ENCODE measurements around the gene ZC3H11A.
"Not testable (repeated sequence)": the region's sequence is repeated elsewhere in the genome, so short reads cannot be mapped to it uniquely, and the experiment has no call there.

ZC3H11A gene

DNA sequence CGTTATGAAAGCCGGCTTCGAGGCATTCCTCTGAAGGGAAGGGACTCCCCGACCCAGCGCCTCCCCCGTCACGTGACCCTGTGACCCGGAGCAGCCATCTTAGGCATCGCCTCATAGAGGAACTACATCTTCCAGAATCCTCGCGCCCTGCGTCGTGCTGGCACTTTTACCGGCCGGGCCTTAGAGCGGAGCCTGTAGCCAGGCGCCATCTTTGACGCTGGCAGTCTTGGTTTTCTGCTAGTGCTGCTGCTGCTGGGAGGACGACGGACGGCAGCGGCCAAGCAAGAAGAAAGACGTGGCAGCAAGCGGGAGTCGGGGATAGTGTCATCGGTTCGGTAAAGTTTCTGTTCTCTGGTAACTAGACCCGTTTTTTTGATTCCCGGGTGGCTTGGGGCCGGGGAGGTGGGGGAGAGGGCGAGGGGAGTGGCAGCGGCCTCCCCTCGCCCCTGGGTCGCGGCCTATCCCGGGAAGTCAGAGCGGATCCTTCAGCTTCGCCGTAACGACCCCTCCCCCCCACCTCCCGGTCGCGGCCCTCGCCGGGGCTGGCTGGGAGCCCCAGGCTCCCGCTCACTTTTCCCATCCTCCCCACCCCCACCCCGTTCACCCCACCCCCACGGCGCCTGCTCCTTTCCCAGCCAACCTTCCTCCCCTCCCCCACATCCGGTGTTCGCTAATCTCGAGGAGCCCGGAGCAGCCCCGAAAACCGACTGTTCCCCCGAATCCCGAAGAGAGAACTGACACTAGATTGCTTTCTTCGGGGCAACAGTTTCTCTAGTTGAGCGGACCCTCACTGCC is at the start of gene ZC3H11A, which contains the start of gene ZBED6:
TSS of gene ZC3H11A (plus strand) at position 183 of the 795 bp plus-strand sequence. CDS start 21,448 bp downstream, outside the sequence.
TSS of gene ZBED6 (plus strand) at position 183 of the 795 bp plus-strand sequence. CDS start 1,900 bp downstream, outside the sequence.
- peak; percentile 96 to 97 for DNase-seq (ENCODE audit: extremely low read depth in 1 of 2, low read depth in 1 of 2)

DNA sequence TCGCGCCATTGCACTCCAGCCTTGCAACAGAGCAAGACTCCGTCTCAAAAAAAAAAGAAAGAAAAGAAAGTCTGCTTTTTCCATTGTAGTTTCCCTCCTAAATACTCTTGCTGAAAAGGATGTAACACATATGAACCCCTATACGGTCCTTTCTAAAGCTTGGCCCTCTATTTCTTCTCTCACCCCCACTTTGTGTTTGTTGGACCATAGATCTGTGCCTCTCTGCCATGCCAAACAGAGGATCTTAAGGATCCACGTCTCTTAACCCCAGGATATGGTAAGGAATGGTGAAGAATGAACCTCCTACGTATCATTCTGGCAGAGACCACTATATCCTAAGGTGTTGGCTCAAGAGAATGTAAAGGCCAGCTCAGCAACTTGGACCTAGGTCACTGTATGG is 49.1 kb upstream of the ZC3H11A start:
- no peak for DNase-seq (ENCODE audit: extremely low read depth in 1 of 2, low read depth in 1 of 2)

DNA sequence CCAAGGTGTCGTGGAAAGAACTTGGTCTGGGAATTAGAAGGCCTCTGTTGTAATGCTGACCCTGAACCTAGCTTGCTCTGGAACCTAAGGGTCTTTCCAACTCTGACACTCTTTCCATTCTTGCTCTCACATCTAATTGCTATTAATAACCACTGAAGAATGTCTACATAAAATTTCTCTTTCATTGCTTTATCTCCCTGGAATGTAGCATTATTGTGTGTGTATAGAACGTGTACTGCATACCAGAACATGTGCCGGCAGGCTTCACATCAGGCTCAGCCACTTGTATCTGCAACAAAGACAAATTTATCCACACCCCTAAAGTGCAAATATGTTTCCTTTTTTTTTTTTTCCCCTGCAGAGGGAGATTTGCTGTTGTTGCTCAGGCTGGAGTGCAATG is 44.4 kb upstream of the ZC3H11A start:
- DNase-seq (ENCODE audit: extremely low read depth in 1 of 2, low read depth in 1 of 2) = no peak

DNA sequence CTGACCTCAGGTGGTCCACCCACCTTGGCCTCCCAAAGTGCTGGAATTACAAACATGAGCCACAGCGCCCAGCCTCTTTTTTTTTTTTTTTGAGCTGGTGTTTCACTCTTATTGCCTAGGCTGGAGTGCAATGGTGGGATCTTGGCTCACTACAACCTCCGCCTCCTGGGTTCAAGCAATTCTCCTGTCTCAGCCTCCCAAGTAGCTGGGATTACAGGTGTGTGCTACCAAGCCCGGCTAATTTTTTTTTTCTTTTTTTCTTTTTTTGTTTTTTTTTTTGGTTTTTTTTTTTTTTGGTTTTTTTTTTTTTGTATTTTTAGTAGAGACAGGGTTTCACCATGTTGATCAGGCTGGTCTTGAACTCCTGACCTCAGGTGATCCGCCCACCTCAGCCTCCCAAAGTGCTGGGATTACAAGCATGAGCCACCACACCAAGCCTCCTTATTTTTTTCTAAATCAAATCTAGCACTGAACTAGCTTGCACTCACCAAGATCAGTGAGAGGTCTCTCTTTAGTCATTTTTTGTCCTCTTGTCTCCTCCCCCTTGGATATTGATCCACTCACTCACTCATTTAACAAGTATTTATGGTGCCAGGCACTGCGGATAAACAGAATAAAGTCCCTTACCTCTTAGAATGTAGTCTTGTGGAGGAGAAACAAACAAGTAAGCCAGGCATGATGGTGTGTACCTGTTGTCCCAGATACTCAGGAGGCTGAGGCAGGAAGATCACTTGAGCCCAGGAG is 43.6 kb upstream of the ZC3H11A start:
- DNase-seq (ENCODE audit: extremely low read depth in 1 of 2, low read depth in 1 of 2) = not testable (repeated sequence)

DNA sequence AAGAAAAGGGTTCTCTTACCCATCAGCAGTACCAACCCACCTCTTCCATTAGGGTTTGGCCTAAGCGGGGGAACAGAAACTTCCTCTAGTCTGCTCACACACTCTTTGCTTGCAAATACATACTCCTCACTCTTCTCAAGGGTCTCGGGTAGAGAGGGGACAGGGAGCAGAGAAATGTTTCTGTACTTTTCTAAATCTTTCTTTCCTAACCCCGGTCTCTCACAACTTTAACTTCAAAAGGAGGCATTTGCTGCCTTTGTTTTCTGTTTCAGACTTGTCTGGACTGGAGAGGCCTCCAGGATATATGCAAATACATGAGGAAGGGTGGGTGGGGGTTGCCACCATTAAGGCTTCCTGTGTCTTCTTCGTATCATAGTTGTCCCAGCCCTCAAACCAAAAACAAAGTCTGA is 41.0 kb upstream of the ZC3H11A start:
- DNase-seq (ENCODE audit: extremely low read depth in 1 of 2, low read depth in 1 of 2) = no peak

DNA sequence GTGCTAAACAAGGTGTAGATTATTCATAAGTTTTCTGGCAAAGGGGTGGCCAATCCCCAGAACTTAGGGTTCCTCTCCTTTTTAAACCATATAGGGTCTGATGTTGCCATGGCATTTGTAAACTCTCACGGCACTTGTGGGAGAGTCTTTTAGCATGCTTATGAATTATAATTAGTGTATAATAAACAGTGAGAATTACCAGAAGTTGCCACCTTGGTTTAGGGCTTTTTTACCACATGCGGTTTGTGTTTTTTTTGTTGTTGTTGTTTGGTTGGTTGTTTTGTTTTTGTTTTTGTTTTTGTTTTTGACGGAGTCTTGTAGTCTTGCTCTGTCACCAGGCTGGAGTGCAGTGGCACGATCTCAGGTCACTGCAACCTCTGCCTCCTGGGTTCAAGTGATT is 39.4 kb upstream of the ZC3H11A start:
- no peak for DNase-seq (ENCODE audit: extremely low read depth in 1 of 2, low read depth in 1 of 2)

DNA sequence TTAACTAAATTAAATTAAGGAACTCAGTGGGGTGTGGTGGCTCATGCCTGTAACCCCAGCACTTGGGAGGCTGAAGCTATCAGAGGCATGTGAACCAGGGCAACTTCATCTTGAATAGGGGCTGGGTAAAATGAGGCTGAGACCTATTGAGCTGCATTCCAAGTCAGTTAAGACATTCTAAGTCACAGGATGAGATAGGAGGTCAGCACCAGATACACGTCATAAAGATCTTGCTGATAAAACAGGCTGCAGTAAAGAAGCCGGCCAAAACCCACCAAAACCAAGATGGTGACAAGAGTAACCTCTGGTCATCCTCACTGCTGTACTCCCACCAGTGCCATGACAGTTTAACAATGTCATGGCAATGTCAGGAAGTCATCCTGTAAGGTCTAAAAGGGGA is 36.7 kb upstream of the ZC3H11A start:
- DNase-seq (ENCODE audit: extremely low read depth in 1 of 2, low read depth in 1 of 2) = not testable (repeated sequence)

DNA sequence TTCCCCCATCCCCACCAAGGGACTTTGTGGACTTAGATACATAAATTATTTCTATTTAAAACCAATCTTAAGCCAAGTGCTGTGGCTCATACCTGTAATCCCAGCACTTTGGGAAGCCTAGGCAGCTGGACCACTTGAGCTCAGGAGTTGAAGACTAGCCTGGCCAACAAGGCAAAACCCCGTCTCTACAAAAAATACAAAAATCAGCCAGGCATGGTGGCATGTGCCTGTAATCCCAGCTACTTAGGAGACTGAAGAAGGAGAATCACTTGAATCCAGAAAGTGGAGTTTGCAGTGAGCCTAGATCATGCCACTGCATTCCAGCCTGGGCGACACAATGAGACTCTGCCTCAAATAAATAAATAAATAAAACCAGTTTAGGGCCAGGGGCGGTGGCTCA is 34.9 kb upstream of the ZC3H11A start:
- no peak for DNase-seq (ENCODE audit: extremely low read depth in 1 of 2, low read depth in 1 of 2)

DNA sequence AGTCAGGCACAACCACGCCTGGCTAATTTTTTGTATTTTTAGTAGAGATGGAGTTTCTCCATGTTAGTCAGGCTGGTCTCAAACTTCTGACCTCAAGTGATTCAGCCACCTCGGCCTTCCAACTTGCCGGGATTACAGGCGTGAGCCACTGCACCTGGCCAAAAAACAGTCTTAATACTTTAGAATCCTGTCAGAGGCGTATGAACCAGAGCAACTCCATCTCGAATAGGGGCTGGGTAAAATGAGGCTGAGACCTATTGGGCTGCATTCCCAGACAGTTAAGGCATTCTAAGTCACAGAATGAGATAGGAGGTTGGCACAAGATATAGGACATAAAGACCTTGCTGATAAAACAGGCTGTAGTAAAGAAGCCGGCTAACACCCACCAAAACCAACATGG is 33.5 kb upstream of the ZC3H11A start:
- DNase-seq (ENCODE audit: extremely low read depth in 1 of 2, low read depth in 1 of 2) = not testable (repeated sequence)

DNA sequence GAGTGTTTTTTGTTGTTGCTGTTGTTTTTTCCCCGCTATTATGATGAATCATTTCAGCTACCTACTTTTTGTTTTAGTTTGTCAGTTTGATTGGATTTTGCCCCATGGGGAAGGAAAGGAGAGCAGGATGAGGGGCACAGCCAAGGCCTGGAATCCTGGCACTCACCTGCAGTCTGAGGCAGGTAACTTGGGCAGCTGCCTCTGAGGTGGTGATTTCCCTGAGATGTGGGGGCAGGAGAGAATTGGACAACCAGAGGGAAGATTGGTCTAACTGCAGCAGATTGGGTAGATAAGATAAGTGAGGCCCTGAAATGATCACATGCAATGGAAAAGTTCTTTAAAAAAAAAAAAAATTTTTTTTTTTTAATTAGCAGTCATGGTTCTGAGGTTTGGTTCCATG is 31.9 kb upstream of the ZC3H11A start:
- DNase-seq (ENCODE audit: extremely low read depth in 1 of 2, low read depth in 1 of 2) = no peak

DNA sequence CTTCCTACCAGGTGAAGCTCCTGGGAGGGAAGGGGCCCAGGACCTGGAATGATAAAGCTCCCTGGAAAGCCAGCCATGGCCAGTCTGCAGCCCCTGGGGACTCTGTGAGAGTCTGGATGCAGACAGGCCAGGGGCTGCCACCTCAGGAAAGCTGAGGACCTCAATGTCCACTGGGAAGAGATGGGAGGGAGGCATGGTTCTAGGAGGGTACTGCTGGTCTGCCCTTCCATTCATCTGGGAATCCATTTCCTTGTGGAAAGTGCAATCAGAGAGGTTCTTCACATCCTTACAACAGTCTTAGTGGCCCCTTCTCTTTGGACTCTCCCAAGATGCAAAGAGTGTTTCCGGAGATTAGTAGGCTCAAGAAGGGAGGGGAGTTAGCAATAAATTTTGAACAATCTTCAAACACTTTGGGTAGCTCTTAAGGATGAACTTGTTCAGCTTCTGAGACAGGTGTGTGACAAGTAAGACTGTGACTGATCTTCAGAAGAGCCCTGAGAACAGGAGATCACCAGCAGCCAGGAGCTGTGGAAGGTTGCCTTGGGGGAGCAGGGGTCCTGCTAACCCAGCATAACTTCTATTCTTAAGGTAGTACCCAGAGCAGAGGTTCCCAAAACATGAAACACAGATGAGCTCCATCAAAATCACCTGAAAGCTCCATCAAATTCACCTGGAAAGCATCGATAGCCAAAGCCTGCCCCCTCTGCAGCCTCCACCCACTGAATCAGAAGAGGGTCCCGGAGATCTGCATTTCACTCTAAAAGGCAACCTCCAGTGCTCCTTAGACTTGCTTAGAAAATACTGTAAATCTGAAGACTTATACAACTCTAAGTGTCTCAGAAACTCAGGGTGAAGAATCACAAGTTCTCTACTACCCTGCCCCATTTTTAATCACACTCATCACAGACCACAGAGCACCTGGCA is 31.1 kb upstream of the ZC3H11A start:
- no peak for DNase-seq (ENCODE audit: extremely low read depth in 1 of 2, low read depth in 1 of 2)

DNA sequence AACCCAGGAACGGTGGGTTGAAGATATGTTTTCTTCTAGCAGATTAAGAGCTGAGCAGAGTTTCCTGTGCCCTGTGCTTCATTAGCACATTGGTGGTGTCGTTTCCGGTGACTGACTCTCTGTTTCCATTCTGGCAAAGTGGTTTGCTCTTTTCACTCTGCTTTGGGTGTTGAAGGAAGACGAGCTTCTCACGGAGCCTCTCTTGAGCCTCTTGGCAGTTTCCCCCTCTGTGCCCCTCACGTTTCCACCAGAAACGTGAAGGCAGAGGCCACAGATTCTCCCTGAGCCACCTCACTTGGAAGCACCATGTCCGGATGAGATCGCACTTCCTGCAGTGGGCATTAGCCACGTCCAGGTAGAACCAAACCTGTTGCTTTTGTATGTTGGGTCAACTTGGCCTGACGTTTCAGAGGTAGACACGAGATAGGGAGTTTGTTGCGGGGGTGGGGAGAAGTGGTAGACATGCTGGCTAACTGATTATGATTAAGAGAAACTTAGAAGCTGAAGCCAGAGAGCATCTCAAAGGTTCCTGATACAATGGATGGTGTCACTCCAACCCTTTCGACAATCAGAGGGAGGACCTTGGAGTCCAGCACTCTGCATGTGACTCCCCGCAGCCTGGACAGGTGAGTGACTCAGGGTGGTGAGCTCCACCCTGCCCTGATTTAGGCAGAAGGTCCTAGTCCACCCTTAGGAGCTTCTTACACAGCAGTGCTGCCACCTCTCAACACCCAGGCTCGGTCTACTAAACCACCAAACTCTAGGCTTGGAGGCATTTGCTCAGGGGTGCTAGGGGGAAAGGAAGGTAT is 30.2 kb upstream of the ZC3H11A start, which contains the start of gene LAX1:
TSS of gene LAX1 (plus strand) at position 155 of the 809 bp plus-strand sequence. CDS start at position 538, 383 bp downstream.
- DNase-seq (ENCODE audit: extremely low read depth in 1 of 2, low read depth in 1 of 2) = peak; percentile 53 to 65

DNA sequence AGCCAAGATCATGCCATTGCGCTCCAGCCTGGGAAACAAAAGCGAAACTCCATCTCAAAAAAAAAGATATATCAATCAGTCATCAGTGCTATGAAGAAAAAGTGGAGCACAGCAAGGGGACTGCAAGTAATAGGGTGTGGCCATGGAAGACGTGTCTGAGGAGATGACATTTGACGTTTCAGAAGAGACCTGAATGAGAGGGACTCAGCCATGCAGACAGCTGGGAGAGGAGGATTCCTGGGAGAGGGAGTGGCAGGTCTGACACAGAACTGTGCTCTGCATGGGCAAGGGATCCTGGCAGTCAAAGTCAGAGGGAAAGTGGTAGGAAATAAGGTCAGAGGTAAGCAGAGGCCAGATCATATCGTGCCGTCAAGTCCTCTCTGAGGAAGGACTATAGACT is 27.2 kb upstream of the ZC3H11A start:
- DNase-seq (ENCODE audit: extremely low read depth in 1 of 2, low read depth in 1 of 2) = no peak

DNA sequence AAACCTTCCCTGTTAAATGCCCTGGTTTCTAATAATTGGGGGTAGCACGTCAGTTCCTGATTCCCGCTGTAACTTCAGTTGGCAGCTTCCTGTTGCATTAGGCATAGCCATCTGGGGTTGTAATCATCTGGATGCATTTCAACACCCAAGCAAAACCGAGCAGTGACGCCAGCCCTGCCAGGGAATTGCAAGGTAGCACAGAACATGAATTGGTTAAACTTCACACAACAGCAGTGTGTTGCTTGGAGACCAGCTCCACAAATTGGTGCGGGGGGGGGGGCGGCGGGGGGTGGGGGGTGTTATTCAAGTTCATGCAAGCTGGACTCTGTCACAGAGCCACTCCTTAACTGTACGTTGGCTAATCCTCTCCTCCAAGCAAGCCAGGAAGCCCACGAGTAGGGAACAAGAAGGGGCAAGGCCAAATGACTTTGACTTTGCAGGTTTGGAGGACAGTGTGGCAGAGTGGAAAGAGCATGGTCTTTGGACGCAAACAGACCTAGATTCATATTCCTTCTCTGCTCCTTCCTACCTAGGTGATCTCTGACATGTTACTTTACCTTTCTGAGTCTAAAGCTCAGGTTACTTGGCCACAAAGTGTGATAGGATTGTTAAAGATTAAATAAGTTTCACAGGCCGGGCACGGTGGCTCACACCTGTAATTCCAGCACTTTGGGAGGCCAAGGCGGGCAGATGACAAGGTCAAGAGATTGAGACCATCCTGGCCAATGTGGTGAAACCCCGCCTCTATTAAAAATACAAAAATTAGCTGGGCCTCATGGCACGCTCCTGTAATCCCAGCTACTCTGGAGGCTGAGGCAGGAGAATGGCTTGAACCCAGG is 25.7 kb upstream of the ZC3H11A start:
- DNase-seq (ENCODE audit: extremely low read depth in 1 of 2, low read depth in 1 of 2) = no peak

DNA sequence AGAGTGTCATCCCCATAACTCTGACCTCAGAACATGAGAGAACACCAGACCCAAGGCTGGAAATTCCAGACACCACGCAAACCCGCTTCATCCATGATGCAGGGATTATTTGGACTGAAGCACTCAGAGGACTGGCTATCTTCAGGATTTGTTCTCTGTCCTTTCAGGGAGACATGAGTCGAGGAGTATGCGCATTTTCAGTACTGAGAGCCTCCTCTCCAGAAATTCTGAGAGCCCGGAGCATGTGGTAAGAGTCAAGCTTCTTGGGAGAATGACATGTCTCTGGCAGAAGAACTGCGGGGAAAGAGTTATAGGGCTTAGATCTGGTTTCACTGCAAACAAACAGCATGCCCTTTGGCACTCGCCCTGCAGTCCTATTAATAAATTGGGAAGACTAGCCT is 23.5 kb upstream of the ZC3H11A start:
- DNase-seq (ENCODE audit: extremely low read depth in 1 of 2, low read depth in 1 of 2) = no peak

DNA sequence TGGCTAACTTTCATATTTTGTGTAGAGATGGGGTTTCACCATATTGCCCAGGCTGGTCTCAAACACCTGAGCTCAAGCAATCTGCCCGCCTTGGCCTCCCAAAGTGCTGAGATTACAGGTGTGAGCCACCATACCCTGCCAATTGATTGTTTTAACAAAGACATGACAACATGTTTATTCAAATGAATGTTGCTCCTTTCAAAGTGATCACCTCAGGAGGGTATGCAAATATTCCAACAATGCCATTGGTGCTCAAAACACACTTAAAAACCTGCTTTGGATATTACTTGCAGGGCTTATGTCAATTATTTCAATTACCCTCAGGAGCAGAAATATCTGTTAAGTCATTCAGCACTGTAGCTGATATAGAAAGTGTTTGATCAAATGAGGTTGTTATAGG is 22.6 kb upstream of the ZC3H11A start:
- no peak for DNase-seq (ENCODE audit: extremely low read depth in 1 of 2, low read depth in 1 of 2)

DNA sequence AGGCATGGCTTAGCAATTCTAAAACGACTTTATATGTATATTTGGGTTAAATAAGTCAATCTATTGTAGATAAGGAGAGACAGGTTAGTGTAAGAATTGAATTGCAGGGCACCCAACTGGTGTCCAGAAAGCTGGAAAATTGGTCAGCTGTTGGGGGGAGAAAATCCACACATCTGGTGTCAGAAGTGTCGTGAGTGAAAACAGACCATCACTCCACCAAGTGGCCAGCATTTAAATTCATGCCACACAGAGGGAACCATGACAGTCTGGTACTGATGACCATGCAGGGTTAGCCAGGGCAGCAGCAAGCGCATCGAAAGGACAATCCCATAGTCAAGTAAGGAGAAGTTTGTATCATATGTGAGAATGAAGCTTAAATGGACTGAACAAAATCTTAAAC is 18.8 kb upstream of the ZC3H11A start:
- no peak for DNase-seq (ENCODE audit: extremely low read depth in 1 of 2, low read depth in 1 of 2)

DNA sequence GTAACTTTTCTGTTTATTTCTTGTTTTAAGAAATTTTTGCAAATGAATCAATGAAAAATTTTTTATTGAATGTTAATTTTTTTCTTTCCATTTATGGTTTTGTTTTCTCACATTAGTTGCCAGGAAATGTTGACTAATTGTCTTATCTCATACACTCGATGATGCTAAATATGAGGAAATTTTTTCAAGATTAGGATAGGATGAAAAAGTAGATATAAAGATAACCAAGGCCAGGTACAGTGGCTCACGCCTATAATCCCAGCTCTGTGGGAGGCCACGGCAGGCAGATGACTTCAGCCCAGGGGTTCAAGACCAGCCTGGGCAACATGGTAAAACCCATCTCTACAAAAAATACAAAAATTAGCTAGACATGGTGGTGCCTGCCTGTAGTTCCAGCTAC is 17.8 kb upstream of the ZC3H11A start:
- no peak for DNase-seq (ENCODE audit: extremely low read depth in 1 of 2, low read depth in 1 of 2)

DNA sequence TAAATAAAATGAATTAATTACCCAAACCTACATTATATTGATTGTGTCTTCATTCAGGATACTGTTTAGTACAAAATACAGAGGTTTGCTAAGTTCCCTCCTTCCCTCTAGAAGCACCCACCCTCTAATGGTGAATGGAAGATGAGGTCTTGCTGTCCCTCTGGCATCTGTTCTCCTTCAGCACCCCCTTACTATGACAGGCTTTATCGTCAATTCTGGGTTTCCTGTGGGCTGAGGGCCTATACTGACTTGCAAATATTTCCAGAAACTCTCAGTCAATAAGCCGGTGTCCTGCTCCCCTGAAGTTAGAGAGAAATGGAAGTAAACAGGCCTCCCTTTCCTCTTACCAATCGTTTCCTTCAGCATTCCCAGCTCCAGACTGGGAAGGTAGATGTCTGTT is 17.3 kb upstream of the ZC3H11A start:
- DNase-seq (ENCODE audit: extremely low read depth in 1 of 2, low read depth in 1 of 2) = no peak
